NB4 (cell line): ENCODE measurements around the gene ZNF865.

Experiments used
- DNase-seq: peaks from one replicate; pipeline ENCODE4 v3.0.0; 2010; ENCODE audit warnings: low read depth
- H3K4me3 ChIP-seq: one replicate; pipeline ENCODE4 v1.5.1; 2011; ENCODE audit warnings: mild to moderate bottlenecking, low read depth, low read length, moderate library complexity
- MYC ChIP-seq: IDR thresholded peaks from 2 replicates; pipeline ENCODE4 v1.6.1; 2011; ENCODE audit warnings: low read depth, low read length
- POLR2A ChIP-seq: IDR thresholded peaks from 2 replicates; pipeline ENCODE4 v1.6.1; 2011; ENCODE audit warnings: mild to moderate bottlenecking; ENCODE audit not compliant: insufficient read length; ENCODE audit errors: extremely low read depth
- TF ChIP-seq, protein P1 (sequence below): IDR thresholded peaks from 2 replicates; pipeline ENCODE4 v1.6.1; 2011; ENCODE audit warnings: low read depth, low read length
- TF ChIP-seq, protein P2 (sequence below): IDR thresholded peaks from one replicate; pipeline ENCODE4 v1.5.1; 2012; ENCODE audit warnings: low read depth, low read length

Gene ZNF865

GRCh38 chr19:55649268-55650125 lies 44.0 kb downstream of the ZNF865 start:
- no peak overlapping the region for H3K4me3 ChIP-seq
- TF ChIP-seq, protein P1, sequence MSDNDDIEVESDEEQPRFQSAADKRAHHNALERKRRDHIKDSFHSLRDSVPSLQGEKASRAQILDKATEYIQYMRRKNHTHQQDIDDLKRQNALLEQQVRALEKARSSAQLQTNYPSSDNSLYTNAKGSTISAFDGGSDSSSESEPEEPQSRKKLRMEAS: no peak
- no peak for TF ChIP-seq MYC
- TF ChIP-seq POLR2A: no peak
- TF ChIP-seq, protein P2, sequence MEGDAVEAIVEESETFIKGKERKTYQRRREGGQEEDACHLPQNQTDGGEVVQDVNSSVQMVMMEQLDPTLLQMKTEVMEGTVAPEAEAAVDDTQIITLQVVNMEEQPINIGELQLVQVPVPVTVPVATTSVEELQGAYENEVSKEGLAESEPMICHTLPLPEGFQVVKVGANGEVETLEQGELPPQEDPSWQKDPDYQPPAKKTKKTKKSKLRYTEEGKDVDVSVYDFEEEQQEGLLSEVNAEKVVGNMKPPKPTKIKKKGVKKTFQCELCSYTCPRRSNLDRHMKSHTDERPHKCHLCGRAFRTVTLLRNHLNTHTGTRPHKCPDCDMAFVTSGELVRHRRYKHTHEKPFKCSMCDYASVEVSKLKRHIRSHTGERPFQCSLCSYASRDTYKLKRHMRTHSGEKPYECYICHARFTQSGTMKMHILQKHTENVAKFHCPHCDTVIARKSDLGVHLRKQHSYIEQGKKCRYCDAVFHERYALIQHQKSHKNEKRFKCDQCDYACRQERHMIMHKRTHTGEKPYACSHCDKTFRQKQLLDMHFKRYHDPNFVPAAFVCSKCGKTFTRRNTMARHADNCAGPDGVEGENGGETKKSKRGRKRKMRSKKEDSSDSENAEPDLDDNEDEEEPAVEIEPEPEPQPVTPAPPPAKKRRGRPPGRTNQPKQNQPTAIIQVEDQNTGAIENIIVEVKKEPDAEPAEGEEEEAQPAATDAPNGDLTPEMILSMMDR: no peak
- DNase-seq: no peak

GRCh38 chr19:55650126-55650557 lies 44.7 kb downstream of the ZNF865 start:
- H3K4me3 ChIP-seq: no peak overlapping the region
- TF ChIP-seq, protein P2: no peak
- TF ChIP-seq MYC (no peak), POLR2A (no peak)
- TF ChIP-seq, protein P1: no peak
- DNase-seq: no peak

DNA sequence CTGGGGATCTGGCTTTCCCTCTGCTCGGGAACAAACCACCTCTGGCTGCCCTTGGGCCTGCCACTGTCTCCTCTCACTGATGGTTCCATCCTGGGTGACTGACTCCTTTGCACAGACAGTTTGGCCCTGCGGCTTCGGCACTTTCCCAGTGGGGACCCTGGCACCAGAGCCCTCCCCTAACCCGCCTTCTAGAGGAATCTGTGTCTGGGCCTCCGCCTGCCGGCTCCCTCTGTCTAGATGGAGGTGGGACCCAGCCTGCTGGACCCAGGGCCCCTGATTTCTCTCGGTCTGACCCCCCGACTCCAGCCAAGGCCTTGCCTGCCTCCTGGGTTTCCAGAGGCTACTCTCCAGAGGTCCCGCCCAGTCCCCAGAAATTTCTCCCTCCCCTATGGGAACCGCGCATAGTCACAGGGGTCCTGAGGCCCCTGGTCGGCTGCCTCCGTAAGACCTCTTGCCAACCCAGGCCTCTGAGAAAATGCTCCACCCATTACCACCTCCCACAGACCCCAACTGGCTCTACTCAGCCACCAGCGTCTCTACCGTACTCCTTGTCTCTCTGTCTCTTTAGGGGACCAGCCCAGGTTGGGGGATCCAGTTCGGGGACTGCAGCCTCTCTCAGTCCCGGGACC lies 45.3 kb downstream of the ZNF865 start:
- DNase-seq: no peak
- H3K4me3 ChIP-seq: no peak overlapping the region
- no peak for TF ChIP-seq MYC
- TF ChIP-seq POLR2A: no peak
- TF ChIP-seq, protein P2: no peak
- TF ChIP-seq, protein P1: no peak

DNA sequence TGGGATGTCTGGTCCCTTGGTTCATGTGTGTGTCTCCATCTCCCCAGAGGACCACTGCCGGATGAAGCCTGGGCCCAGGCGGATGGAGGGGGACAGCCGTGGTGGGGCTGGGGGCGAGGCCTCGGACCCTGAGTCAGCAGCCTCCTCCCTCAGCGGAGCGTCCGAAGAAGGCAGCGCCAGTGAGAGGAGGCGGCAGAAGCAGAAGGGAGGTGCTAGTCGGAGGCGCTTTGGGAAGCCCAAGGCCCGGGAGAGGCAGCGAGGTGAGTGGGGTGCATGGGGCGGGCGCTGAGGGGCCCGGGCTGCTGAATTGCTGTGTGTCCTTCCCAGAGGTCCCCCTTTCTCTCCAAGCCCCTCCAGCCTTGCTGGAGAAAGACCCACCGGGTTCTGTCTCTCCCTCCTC lies 45.8 kb downstream of the ZNF865 start:
- no peak overlapping the region for H3K4me3 ChIP-seq
- DNase-seq: no peak
- TF ChIP-seq MYC (no peak), POLR2A (no peak)
- TF ChIP-seq, protein P1: no peak
- TF ChIP-seq, protein P2: no peak

GRCh38 chr19:55652311-55653128 lies 47.1 kb downstream of the ZNF865 start:
- no peak for DNase-seq
- H3K4me3 ChIP-seq: no peak overlapping the region
- TF ChIP-seq, protein P1: no peak
- TF ChIP-seq, protein P2: no peak
- TF ChIP-seq MYC: no peak
- no peak for TF ChIP-seq POLR2A
